NCI-H510A treated with DMSO at 0.1 percent for 48 hours (cell line): ENCODE results near the gene SDSL.

ENCODE experiments used
- DNase-seq: peaks from one replicate; lab custom pipeline; 2025; lab: John Stamatoyannopoulos, UW

The SDSL gene

GRCh38 chr12:113422030-113422885 lies at the start of gene SDSL:
Gene SDSL (plus strand): TSS chr12:113422380. CDS start chr12:113427983, 5,603 bp downstream.
- DNase-seq = peak; percentile 78

GRCh38 chr12:113373440-113373839 lies 48.7 kb upstream of the SDSL start:
- no peak for DNase-seq

GRCh38 chr12:113373969-113374368 lies 48.2 kb upstream of the SDSL start:
- DNase-seq = no peak

- no peak for DNase-seq
Observed at GRCh38 chr12:113374823-113375428, 47.3 kb upstream of the SDSL start.

- DNase-seq = no peak
Observed at GRCh38 chr12:113378291-113378690, 43.9 kb upstream of the SDSL start.

GRCh38 chr12:113381220-113381619 lies 41.0 kb upstream of the SDSL start:
- no peak for DNase-seq

- DNase-seq = no peak
Observed at GRCh38 chr12:113382206-113382605, 40.0 kb upstream of the SDSL start.

GRCh38 chr12:113384778-113385177 lies 37.4 kb upstream of the SDSL start:
- no peak for DNase-seq

GRCh38 chr12:113385282-113385882 lies 36.8 kb upstream of the SDSL start:
- DNase-seq = no peak

GRCh38 chr12:113386866-113387566 lies 35.2 kb upstream of the SDSL start:
- DNase-seq = no peak

GRCh38 chr12:113387631-113388030 lies 34.5 kb upstream of the SDSL start:
- DNase-seq = no peak

GRCh38 chr12:113388351-113388750 lies 33.8 kb upstream of the SDSL start:
- DNase-seq = no peak

GRCh38 chr12:113390064-113391043 lies 31.8 kb upstream of the SDSL start:
- DNase-seq = no peak

GRCh38 chr12:113391145-113391544 lies 31.0 kb upstream of the SDSL start:
- no peak for DNase-seq

GRCh38 chr12:113391650-113392337 lies 30.4 kb upstream of the SDSL start:
- DNase-seq = no peak

GRCh38 chr12:113392520-113392919 lies 29.7 kb upstream of the SDSL start:
- DNase-seq = no peak

GRCh38 chr12:113392988-113393579 lies 29.1 kb upstream of the SDSL start:
- no peak for DNase-seq

- DNase-seq = no peak
Observed at GRCh38 chr12:113393749-113394148, 28.4 kb upstream of the SDSL start.

GRCh38 chr12:113395119-113395518 lies 27.1 kb upstream of the SDSL start:
- DNase-seq = no peak

- no peak for DNase-seq
Observed at GRCh38 chr12:113396200-113396599, 26.0 kb upstream of the SDSL start.
